Measurements from ENCODE around the gene GABPB1.

Gene GABPB1

DNA sequence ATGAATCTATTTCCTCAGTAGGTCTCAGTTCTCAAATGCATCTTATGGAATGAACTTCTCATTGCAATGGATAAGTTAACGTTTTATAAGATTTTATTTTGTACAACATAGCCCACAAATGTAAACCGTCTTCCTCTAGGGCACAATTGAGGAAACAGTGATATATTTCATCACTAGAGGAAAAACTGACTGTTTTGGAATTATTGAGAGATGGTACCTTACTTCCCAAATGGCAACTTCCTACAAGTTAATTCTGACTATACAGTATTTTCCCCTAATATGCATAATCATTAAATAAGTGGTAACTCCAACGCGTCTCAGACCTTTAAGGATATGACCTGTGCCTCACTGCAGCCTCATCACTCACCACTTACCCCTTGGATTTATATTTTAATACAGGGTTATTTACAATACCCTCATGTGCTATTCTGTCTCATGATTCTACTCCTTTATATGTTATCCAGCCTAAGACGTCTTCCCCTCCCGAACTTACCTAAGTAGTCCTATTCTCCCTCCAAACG lies 13.3 kb downstream of the GABPB1 start:
- DNase-seq: no peak

DNA sequence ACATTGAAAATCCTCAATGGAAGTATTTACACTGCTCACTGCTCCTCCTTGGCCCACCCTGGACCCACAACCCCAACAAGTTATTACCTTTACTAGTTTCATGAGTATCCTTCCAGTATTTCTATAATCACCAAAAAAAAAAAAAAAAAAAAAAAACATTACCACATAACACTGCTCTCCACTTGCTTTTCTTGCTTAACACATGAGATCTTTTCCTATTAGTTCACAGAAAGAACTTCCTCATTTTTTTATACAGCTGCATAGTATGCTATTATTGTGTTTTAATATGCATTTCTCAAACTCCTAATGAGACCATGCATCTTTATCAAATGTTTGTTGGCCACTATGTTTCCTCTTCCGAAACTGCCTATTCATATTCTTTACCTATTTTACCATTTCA lies 14.6 kb downstream of the GABPB1 start:
- peak; percentile 64 for DNase-seq

DNA sequence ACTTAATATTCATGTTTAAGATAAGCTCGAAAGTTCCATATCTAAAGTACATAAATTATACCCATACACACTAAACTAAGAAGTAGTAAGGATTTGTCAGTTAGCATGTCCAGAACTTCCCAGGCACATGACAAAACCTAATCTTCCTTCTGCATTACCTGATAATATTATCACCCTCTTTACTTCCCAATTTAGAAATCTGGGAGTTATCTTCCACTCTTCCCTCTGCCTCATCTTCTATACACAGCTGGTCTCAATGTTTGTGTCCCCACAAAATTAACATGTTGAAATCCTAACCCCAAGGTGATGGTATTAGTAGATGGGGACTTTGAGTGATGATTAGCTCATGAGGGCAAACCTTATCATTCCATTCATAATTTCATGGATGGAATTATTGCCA lies 15.3 kb downstream of the GABPB1 start:
- DNase-seq: no peak

DNA sequence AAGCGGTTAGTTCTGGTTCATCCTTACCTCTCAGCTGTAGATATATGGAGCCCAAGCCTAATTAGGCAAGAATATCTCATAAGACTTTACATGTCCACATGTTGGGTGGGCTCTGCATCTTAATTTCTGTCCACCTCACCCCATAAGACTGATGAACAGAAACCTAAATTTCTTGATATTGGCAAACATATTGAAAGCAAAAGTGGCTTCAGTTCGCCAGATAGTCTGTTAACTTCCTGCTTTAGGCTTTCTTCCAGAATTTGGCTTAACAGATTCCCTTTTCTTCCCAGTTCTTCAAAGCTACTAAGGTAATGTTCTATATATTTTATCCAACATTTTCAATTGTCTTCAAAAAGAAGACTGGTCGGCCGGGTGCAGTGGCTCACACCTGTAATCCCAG lies 19.7 kb downstream of the GABPB1 start:
- no peak for DNase-seq

DNA sequence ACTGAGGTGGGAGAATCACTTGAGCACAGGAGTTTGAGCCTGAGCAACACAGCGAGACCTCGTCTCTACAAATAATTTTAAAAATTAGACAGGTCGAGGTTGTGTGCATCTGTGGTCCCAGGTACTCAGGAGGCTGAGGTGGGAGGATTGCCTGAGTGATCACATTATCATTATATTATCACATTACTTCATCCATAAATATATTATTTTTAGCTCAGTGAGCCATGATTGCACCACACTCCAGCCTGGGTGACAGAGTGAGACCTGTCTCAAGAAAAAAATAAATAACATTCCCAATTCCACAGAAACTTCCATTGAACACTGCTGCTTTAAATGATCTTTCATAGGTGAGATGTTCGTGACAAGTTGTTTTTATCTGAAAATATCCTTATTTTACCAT lies 21.8 kb downstream of the GABPB1 start:
- no peak for DNase-seq

DNA sequence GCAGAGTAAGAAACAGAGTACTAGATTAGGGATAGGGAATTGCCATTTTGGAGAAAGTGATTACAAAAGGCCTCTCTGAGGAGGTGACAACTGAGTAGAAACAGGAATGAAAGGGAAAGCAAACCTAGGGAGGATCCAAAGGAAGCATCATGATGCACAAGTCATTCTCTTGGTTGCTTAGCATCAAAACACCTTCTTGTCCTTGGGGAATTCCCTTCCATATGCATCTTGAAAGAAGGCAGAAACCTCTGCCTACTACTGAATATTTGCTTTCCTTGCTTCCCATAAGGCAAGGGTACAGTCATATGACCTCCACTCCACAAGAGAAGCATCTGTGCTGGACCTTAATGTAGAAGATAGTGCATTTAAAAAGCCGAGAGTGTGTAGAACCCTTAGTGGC lies 24.1 kb downstream of the GABPB1 start:
- no peak for DNase-seq

DNA sequence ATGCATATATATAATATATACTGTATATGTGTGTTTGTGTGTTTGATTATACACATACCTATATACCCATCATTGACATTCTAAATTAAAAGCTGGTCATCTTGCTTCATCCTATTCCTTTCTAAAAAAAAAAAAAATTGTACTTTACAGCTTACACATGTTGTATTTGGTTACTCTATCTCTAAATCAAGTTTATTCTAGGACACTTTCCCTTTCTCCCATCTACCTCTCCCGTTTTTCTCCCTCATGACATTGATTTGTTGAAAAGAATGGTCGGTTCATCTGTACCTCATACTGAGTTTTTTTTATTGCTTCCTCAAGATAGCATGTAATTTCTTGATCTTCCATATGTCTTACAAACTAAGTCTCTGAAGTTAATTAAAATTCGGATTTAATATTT lies 26.9 kb downstream of the GABPB1 start:
- DNase-seq: no peak

DNA sequence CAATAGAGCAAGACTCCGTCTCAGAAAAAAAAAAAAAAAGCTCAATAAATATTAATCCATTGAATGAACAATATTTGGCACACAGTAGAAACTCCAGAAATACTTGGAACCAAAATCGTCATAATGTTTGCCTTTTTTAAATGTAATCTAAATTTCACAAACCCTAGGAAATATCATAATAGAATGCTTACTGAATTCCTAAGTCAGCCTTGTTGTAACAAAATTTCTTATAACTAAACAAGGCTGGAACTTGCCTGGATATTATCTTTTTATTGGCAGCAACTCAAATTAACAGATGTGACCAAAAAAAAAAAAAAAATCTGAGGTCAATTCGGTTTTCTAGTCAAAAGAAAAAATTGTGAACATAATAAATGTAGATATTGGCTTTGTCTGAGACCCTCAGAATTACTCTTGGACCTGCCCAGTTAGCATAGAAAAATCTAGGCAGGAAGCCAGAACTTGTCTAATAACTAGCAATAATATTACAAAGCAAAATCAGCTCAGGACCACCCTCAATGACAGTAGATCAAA lies 33.3 kb downstream of the GABPB1 start:
- no peak for DNase-seq

DNA sequence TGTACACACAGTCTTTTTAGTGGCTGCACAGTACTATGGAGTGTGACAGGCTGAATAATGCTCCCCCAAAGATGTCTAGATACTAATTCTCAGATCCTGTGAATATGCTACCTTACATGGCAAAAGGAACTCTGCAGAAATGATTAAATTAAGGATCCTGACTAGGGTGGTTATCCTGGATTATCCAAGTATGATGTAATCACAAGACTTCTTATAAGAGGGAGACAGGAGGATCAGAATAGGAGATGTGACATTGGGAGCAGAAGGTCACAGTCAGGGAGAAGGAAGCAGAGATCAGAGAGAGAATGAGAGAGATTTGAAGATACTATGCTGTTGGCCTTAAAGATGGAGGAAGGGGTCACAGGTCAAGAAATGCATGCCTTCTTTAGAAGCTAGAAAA lies 34.5 kb downstream of the GABPB1 start:
- DNase-seq: no peak

DNA sequence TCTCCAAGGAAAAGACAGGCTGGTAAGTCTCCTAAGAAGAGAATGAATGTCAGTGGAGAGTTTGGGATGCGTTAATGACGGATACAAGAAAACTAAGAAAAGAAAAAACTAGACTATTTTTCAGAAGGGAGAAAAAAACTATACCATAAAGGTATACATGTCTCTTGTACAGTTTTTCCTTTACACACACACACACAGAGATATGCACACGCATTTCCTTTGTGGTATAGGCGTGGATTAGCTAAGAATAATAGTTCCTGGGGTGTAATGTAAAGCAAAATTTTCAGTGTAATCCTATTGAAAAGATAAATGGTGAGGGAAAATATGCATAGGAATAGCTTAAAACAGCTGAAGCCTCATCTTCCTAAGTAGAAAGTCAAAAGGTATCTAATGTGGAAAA lies 36.3 kb downstream of the GABPB1 start:
- DNase-seq: no peak

DNA sequence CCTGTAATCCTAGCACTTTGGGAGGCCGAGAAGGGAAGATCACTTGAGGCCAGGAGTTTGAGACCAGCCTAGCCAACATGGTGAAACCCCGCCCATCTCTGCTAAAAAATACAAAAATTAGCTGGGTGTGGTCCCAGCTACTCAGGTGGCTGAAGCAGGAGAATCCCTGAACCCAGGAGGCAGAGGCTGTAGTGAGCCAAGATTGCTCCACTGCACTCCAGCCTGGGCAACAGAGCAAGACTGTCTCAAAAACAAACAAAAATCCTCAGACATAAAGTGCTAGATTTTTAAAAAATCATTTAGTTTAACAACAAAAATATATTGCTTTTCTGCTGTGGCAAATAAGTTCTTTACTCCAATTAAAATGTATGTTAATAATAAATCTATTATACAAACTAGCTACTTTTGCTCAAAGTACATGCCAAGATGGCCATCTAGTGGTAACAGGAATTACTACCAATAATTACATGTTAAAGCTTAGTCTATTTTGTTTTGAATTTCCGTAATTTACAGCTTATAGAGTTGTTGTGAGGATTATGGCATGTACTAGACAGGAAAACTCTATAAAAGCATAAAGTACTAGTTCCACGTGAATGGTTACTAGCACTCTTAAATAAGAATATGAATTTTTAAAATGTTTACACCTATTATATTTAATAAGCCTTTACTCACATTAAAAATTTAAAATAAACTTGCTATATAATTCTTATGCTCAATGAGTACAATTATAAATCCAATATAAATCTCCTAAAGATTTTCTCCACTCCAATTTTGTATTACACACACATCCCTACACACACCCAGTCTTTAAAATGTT lies 39.0 kb downstream of the GABPB1 start:
- peak; percentile 7 for DNase-seq

DNA sequence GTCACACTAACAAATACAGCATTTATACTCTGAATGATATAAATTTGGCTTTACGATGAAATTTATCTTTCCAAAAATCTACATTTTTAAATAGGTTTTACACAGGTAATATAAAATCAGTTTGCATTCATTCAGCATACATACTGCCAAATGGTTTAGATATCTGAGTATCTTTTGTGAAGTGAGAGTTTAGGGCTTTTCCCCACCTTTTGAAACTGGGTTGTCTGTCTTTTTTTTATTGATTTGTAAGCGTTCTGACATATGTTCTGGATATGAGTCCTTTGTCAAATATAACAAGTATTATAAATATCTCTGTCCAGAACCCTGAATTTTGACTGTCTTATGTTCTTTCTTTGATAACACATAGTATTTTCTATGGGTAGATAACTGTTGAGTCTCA lies 42.4 kb downstream of the GABPB1 start:
- no peak for DNase-seq

DNA sequence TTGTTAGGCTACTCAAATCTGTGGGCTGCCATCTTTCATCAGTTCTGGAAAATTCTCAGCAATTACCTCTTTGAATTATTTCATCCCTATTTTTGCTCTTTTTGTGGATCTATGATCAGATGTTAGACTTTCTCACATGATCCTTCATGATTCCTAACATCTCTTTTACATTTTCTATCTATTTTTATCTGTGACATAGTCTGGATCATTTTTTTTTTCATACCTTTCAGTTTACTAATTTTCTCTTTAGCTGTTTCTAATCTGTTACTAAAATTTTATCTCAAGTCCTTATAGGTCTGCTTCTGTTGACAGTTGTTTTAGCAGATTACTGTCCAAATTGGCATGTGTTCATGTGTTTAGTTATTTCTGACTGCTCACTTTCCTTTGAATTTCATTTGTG lies 47.2 kb downstream of the GABPB1 start:
- DNase-seq: no peak

DNA sequence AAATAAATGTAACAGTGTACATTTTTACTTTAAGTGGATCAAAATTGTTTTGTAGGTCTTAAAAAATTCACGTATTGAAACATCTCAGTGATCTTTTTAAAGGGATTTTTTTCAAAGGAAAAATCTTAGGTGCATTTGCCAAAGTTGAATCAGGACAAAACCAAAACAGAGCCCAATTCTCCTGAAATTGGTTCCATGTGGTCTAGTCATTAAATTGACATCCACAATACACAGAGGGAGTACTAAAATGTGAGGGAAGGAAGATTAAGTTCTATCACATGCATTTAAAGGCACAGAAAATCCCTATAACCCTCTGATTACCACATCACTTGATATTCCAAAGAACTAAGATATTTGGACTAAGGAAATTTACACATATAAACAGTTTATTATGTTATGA lies 50.2 kb downstream of the GABPB1 start:
- no peak for DNase-seq

DNA sequence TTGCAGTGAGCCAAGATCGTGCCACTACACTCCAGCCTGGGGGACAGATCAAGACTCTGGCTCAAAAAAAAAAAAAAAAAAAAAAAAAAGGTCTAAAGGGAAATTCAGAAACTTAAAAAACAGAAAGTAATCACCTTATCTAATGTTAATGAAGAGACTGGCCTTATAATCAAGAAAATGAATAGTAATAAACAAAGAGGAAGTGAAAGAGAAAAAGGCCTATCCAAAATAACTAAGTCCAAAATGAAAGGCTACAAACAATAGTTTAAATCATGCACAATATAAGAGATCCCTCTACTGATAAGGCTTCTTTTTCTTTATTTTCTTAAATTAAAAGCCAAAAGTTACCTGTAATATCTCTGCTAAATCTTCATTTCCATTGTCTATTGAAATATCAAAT lies 52.4 kb downstream of the GABPB1 start:
- DNase-seq: no peak

DNA sequence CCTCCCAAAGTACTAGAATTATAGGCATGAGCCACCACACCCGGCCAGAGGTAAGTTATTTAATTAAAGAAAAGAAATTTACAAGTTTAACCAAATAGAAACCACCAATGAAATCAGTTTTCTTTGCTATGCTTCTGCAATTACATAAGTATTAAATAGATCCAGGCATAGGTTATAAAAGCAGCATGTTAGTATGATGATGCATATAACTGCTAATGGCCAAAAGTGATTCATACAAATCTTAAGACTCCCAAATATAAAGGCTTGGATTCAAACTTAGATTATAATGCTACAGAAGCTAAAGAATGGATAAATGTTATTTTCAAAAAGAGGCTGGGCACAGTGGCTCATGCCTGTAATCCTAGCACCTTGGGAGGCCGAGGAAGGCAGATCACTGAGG lies 56.7 kb downstream of the GABPB1 start:
- no peak for DNase-seq

DNA sequence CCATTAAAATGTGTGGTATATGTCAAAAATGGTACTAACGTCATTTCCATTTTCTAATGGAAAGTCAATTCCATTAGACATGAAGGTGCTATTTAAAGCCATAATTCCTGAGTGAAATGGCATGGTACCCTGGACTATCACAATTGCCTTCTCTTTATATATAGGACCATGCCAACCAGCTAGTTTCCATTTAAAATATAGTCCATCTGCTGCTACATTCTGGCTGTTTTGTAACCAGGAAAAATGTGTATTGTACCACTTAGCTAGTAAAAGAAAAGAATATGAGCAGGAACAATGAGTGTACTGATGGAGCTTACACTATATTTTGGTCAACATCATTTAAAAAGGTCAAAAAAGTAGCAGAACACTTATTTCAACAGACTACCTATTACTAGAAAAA lies 59.0 kb downstream of the GABPB1 start:
- DNase-seq: no peak

DNA sequence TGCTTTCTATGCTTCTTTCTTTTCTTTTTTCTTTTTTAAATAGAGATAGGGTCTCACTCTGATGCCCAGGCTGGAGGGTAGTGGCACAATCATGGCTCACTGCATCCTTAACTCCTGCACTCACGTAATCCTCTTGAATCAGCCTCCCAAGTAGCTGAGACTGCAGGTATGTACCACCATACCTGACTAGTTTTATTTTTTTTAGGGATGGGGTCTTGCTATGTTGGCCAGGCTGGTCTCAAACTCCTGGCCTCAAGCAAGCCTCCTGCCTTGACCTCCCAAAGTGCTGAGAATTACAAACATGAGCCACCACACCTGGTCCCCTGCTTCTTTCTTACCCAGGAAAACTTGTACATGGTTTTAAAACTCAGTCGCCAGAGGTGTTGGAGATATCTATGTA lies 65.2 kb downstream of the GABPB1 start:
- DNase-seq: no peak

DNA sequence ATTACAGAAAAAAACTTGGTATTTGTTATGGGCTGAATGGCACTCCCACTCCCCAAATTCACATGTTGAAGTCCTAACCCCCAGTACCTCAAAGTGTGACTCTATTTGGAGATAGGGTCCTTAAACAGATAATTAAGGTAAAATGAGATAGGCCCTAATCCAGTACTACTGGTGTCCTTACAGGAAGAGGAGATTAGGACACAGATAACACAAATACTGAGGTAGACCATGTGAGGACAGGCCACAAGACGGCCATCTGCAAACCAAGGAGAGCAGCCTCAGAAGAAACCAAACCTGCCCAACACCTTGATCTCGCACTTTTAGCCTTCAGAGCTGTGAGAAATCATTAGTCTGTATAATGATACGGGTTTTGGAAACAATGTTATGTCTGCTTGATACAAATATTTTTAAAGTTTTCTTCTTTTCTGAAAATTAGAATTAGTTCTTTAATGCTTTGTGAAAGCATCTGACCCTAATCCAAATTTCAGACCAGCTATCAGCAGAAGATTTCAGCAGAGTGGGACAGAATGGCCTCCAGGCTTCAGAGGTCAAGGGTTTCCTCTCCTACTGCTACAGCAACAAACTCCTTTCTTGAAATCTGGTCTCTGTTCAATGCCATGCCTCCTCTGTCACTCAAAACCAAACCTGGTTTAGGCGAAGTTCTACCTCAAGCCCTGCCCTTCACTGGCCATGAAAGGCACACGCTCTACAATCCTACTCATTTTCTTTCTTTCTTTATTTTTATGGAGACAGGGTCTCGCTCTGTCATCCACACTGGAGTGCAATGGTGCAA lies 67.5 kb downstream of the GABPB1 start:
- DNase-seq: no peak

DNA sequence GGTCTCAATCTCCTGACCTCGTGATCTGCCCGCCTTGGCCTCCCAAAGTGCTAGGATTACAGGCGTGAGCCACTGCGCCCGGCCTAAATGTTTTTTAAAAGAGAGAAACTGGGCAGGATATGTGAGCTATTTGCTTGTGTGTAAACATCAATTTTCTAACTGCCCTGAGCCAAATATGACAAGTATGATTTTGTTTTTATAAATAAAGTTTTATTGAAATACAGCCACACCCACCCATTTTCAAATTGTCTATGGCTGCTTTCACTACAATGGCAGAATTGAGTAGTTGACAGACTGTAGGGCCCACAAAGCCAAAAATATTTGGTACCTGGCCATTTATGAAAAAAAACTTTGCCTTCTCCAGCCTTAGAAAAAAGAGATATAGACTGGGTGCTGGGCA lies 73.6 kb downstream of the GABPB1 start:
- no peak for DNase-seq

DNA sequence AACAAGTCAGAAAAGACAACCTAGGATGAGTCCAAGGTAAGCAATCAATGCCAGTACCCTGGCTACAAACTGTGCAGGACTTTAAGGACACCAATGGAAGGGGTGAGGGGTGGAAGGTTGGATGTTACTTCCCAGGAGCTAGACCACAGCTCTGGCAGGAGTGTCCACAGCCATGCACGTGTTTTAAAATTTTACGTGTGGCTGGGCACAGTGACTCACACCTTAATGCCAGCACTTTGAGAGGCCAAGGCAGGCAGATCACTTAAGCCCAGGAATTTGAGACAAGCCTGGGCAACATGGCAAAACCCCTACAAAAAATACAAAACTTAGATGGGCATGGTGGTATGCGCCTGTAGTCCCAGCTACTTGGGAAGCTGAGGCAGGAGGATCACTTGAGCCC lies 74.7 kb downstream of the GABPB1 start:
- DNase-seq: no peak

DNA sequence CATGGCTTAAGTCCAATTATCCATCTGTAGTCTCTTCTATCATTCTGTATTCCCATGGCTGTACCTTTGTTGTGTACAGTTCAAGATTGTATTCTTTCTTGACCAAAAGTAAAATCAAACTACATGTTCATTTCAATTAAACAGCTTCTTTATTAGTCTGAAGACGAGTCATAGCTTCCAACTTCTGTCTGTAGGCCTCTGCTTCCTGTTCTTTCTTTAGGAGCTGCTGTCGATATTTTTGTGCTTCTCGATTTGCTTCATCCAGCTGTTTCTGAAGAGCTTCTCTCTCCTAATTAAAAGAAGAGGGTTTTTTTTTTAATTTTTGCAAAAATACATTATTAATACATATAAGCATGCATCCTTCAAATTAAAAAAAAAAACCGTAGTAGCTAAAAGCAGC lies 76.5 kb downstream of the GABPB1 start:
- no peak for DNase-seq

DNA sequence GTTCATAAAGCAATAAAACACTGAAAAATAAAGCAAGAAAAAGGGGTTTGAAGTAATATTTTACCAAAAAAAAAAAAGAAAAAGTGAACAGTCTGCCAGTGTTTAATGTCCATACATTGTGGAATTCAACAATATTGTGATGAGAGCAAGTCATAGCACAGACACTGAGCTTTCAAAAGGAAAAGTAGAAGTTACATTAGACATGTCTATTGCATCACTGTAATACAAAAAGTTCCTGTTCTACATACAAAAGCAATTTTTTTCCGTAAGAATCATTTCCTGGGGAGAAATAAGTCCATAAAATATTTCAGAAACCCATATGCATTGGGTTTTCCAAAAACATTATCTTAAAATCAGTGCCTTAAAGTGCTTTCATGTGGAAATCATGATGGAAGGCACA lies 77.6 kb downstream of the GABPB1 start:
- peak; percentile 43 for DNase-seq

DNA sequence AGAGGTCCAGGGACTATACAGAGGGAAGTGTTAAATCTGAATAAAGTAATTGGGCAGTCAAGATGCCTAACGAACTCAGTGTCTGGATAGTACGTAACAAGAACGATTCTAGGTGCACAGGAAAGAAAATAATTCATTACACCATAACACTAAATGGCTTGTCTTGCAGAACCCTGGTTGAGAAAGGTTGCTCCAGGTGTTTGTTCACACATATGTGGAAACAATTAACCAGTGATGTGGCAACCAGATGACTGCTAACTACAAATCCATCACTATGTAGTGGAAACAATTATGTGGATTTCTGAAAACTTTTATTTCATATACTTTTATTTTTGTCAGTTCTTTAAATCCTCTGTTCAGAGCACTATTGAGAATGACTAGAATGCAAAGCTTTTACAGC lies 79.1 kb downstream of the GABPB1 start:
- no peak for DNase-seq

All from GF-D8 (cell line).